Neural progenitor cell (in vitro differentiated cells): Measurements from ENCODE around the gene LBH. TPM values are rescaled to one million over a fixed set of nuclear protein-coding genes. Genes with fewer than 3 reads are reported as not detected.

Experiments
- DNase-seq: peaks from one replicate; pipeline ENCODE4 v3.0.0-alpha.2; 2016; ENCODE audit warnings: low spot score
- H2AFZ ChIP-seq: fragments of 200-600 bp; sonication (generic); replicated peaks from 2 replicates; pipeline ENCODE4 v1.6.1; 2016; ENCODE audit warnings: antibody characterized with exemption
- H3F3A ChIP-seq: fragments of 200-600 bp; sonication (generic); 2 replicates; pipeline ENCODE4 v1.6.1; 2016; ENCODE audit warnings: antibody characterized with exemption, low read depth
- H3K27ac ChIP-seq: fragments of 200-600 bp; sonication (generic); 2 replicates; pipeline ENCODE4 v1.5.1; 2016; ENCODE audit warnings: mild to moderate bottlenecking
- H3K27me3 ChIP-seq: fragments of 200-600 bp; sonication (generic); 2 replicates; pipeline ENCODE4 v1.6.1; 2016; ENCODE audit warnings: mild to moderate bottlenecking, moderate library complexity
- H3K36me3 ChIP-seq: fragments of 200-600 bp; sonication (generic); 2 replicates; pipeline ENCODE4 v1.5.1; 2016
- H3K4me1 ChIP-seq: fragments of 200-600 bp; sonication (generic); 2 replicates; pipeline ENCODE4 v1.6.1; 2016; ENCODE audit warnings: mixed run types
- H3K4me2 ChIP-seq: fragments of 200-600 bp; sonication (generic); 2 replicates; pipeline ENCODE4 v1.6.1; 2016
- H3K4me3 ChIP-seq: fragments of 200-600 bp; sonication (generic); 2 replicates; pipeline ENCODE4 v1.5.1; 2016
- H3K79me2 ChIP-seq: fragments of 200-600 bp; sonication (generic); 2 replicates; pipeline ENCODE4 v1.6.1; 2016; ENCODE audit warnings: low read depth
- H3K9ac ChIP-seq: fragments of 200-600 bp; sonication (generic); 2 replicates; pipeline ENCODE4 v1.6.1; 2016
- H3K9me3 ChIP-seq: fragments of 200-600 bp; sonication (generic); 2 replicates; pipeline ENCODE4 v1.5.1; 2016; ENCODE audit warnings: low read depth
- H4K20me1 ChIP-seq: fragments of 200-600 bp; sonication (generic); 2 replicates; pipeline ENCODE4 v1.6.1; 2016; ENCODE audit warnings: low read depth
- H3K27ac Mint-ChIP-seq: 3 replicates; pipeline ENCODE4 v1.8.0; 2021; ENCODE audit warnings: mixed read lengths
- H3K27me3 Mint-ChIP-seq: 2 replicates; pipeline ENCODE4 v1.8.0; 2022; ENCODE audit warnings: low read depth, mild to moderate bottlenecking, inconsistent platforms, moderate library complexity, mixed read lengths; ENCODE audit not compliant: insufficient read depth
- H3K36me3 Mint-ChIP-seq: 3 replicates; pipeline ENCODE4 v1.8.0; 2021; ENCODE audit warnings: mixed read lengths
- H3K4me1 Mint-ChIP-seq: 3 replicates; pipeline ENCODE4 v1.8.0; 2021; ENCODE audit warnings: mixed read lengths
- H3K4me3 Mint-ChIP-seq: 3 replicates; pipeline ENCODE4 v1.8.0; 2021; ENCODE audit warnings: mild to moderate bottlenecking, moderate library complexity, mixed read lengths
- H3K9me3 Mint-ChIP-seq: 3 replicates; pipeline ENCODE4 v1.8.0; 2020; ENCODE audit warnings: mixed read lengths
- EZH2 ChIP-seq: fragments of 200-600 bp; sonication (generic); IDR thresholded peaks from 2 replicates; pipeline ENCODE4 v1.6.1; 2017; ENCODE audit warnings: antibody characterized with exemption, mild to moderate bottlenecking, moderate library complexity
- EZH2phosphoT487 ChIP-seq: fragments of 200-600 bp; sonication (generic); IDR thresholded peaks from 2 replicates; pipeline ENCODE4 v1.6.1; 2017; ENCODE audit warnings: antibody characterized with exemption
- total RNA-seq: library from RNA; depleted of rRNA; stranded (reverse); fragments of >200 nt; gene quantifications from 2 replicates; pipeline ENCODE4 v1.2.3, GENCODE V29; 2015; ENCODE audit warnings: low replicate concordance
- TF ChIP-seq, protein P1 (sequence below): fragments of 200-600 bp; sonication (generic); IDR thresholded peaks from 2 replicates; pipeline ENCODE4 v1.5.1; 2017; ENCODE audit warnings: antibody characterized with exemption, mild to moderate bottlenecking

The LBH gene
- total RNA-seq, 1 donor from 2014 or later: 4.2 TPM

DNA sequence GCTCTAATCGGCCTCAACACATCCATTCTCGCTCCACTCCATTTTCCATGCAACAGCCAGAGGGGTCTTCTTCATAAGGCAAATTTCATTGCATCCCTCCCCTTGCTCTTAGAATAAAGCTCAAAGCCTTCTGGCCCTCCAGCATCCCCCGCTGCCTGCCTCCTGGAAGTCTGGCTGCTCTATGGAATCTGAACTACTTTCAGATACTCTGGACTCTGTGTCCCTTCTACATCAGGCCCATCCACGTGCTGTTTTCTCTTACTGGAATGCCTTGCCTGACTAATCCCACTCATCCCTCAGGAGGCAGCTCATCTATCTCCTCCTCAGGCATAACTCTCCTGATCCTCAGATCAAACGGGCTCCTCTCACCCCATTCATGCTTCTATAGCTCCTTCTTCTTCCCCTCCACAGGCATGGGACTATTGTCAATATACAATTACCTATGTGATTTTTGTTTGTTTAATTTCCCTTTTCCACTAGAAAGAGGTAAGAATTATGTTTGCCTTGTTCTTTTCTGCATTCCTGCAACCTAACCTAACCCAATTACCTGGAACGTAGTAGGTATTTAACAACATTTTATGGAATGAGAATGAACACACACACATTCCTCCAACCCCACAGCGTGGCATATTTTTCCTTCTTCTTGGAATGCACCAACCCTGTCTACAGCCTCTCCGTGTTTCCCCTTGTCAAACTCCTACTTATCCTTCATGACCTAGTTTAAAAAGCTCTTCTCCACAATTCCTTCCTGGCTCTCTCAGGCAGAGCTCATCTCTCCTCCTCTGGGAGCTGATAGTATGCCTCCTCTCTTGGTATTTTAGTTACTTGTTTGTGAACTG, 49.5 kb downstream of the LBH start:
- H3K4me3 ChIP-seq: no peak overlapping the region
- no peaks in the 10 kb centered on the region for H3K79me2 ChIP-seq
- Mint-ChIP-seq H3K4me1 (peaks cover 9% of the 10 kb centered on the region), H3K4me3 (no peak overlapping the region), H3K9me3 (peaks cover 1% of the 10 kb centered on the region), H3K27me3 (peaks cover 10% of the 10 kb centered on the region), H3K36me3 (no peaks in the 10 kb centered on the region), H3K27ac (no peak overlapping the region)
- H3K4me2 ChIP-seq: no peak overlapping the region
- H3K27ac ChIP-seq: no peak overlapping the region
- H2AFZ ChIP-seq: no peak overlapping the region
- H3K9me3 ChIP-seq: no peaks in the 10 kb centered on the region
- H3K27me3 ChIP-seq: no peaks in the 10 kb centered on the region
- H3K4me1 ChIP-seq: peaks cover 4% of the 10 kb centered on the region
- H4K20me1 ChIP-seq: no peaks in the 10 kb centered on the region
- no peak for DNase-seq
- no peak for TF ChIP-seq EZH2phosphoT487
- TF ChIP-seq, protein P1, sequence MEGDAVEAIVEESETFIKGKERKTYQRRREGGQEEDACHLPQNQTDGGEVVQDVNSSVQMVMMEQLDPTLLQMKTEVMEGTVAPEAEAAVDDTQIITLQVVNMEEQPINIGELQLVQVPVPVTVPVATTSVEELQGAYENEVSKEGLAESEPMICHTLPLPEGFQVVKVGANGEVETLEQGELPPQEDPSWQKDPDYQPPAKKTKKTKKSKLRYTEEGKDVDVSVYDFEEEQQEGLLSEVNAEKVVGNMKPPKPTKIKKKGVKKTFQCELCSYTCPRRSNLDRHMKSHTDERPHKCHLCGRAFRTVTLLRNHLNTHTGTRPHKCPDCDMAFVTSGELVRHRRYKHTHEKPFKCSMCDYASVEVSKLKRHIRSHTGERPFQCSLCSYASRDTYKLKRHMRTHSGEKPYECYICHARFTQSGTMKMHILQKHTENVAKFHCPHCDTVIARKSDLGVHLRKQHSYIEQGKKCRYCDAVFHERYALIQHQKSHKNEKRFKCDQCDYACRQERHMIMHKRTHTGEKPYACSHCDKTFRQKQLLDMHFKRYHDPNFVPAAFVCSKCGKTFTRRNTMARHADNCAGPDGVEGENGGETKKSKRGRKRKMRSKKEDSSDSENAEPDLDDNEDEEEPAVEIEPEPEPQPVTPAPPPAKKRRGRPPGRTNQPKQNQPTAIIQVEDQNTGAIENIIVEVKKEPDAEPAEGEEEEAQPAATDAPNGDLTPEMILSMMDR: no peak
- no peak for TF ChIP-seq EZH2
- H3K9ac ChIP-seq: no peak overlapping the region
- no peaks in the 10 kb centered on the region for H3K36me3 ChIP-seq
- no peaks in the 10 kb centered on the region for H3F3A ChIP-seq

DNA sequence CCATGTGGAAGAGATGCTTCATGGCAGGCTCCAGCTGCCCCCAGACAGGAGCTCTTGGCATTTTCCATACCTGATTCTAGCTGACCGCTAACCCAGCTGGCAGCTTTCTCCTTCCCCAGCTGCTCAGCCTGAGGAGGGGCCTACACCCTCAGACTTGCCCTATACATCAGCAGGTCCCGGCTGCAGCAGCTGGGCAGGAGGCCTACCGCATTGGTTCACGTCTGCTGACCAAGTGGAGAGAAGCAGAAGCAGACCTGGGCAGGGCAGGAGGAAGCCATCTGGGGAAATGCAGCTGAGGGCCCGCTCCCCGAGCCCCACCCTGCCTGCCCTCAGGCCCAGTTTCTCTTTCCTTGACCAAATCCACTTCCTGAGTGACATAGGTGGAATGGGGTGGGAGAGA, 50.7 kb downstream of the LBH start:
- H3K79me2 ChIP-seq: no peaks in the 10 kb centered on the region
- no peaks in the 10 kb centered on the region for H4K20me1 ChIP-seq
- H3K9ac ChIP-seq: no peak overlapping the region
- no peak overlapping the region for H3K4me2 ChIP-seq
- Mint-ChIP-seq H3K4me1 (peaks cover 13% of the 10 kb centered on the region), H3K27me3 (peaks cover 10% of the 10 kb centered on the region), H3K4me3 (no peak overlapping the region), H3K36me3 (no peaks in the 10 kb centered on the region), H3K27ac (no peak overlapping the region), H3K9me3 (peaks cover 2% of the 10 kb centered on the region)
- H3K36me3 ChIP-seq: no peaks in the 10 kb centered on the region
- TF ChIP-seq EZH2 (no peak), EZH2phosphoT487 (no peak)
- TF ChIP-seq, protein P1: no peak
- peaks cover 11% of the 10 kb centered on the region for H3K4me1 ChIP-seq
- no peaks in the 10 kb centered on the region for H3K27me3 ChIP-seq
- DNase-seq: no peak
- no peak overlapping the region for H3K4me3 ChIP-seq
- H3F3A ChIP-seq: peaks cover 6% of the 10 kb centered on the region
- H2AFZ ChIP-seq: no peak overlapping the region
- H3K9me3 ChIP-seq: no peaks in the 10 kb centered on the region
- H3K27ac ChIP-seq: no peak overlapping the region

DNA sequence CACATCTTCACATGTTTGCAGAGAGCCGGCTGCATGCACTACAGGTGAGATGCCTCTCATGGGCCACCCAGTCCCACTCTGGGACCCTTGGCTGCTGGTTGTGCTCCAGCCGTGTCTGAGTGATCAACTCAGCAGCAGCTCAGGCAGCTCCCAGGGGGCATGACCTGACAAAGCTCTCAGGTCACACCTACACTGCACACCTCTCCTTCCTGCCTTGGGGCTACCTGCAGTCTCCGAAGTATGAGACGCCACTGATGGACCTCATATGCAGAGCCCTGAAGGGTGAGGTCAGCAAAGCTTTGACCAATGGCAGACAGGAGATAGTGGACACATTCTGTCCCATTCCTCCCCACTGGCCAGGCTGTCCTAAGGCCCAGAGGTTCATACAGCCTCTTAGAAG, 51.4 kb downstream of the LBH start:
- peaks cover 2% of the 10 kb centered on the region for H3K9me3 Mint-ChIP-seq
- no peaks in the 10 kb centered on the region for H3K9me3 ChIP-seq
- H3K27me3 Mint-ChIP-seq: peaks cover 10% of the 10 kb centered on the region
- no peaks in the 10 kb centered on the region for H3K79me2 ChIP-seq
- no peaks in the 10 kb centered on the region for H3K36me3 ChIP-seq
- H3K4me3 Mint-ChIP-seq: no peak overlapping the region
- DNase-seq: no peak
- no peak overlapping the region for H3K4me2 ChIP-seq
- no peak for TF ChIP-seq EZH2
- no peak for TF ChIP-seq EZH2phosphoT487
- TF ChIP-seq, protein P1: no peak
- no peak overlapping the region for H3K4me3 ChIP-seq
- H3K4me1 ChIP-seq: peaks cover 18% of the 10 kb centered on the region
- H3K36me3 Mint-ChIP-seq: no peaks in the 10 kb centered on the region
- no peaks in the 10 kb centered on the region for H3K27me3 ChIP-seq
- peaks cover 13% of the 10 kb centered on the region for H3F3A ChIP-seq
- H3K27ac Mint-ChIP-seq: no peak overlapping the region
- H3K4me1 Mint-ChIP-seq: peaks cover 19% of the 10 kb centered on the region
- no peak overlapping the region for H3K9ac ChIP-seq
- no peaks in the 10 kb centered on the region for H4K20me1 ChIP-seq
- H2AFZ ChIP-seq: no peak overlapping the region
- no peak overlapping the region for H3K27ac ChIP-seq
